ENCODE results near the gene KRTAP5-8. TPM values are rescaled to one million over a fixed set of nuclear protein-coding genes. Genes with fewer than 3 reads are reported as not detected.
"Not testable (repeated sequence)": the region's sequence is repeated elsewhere in the genome, so short reads cannot be mapped to it uniquely, and the experiment has no call there.

The KRTAP5-8 gene
- total RNA-seq, 1 experiment from 2014 or later = 0.26 TPM

GRCh38 chr11:71563406-71563805 is 25.6 kb downstream of the KRTAP5-8 start:
- in situ Hi-C loops (cut with HindIII; ENCODE audit: low pct_unique_long_range_greater_than_20kb, low sequenced_read_pairs) = no loop called here
- DNase-seq (ENCODE audit: low read depth, low spot score) = peak; percentile 93

- DNase-seq (ENCODE audit: low read depth, low spot score) = no peak
- in situ Hi-C loops (cut with HindIII; ENCODE audit: low pct_unique_long_range_greater_than_20kb, low sequenced_read_pairs) = no loop called here
Measured at GRCh38 chr11:71564430-71564829, 26.6 kb downstream of the KRTAP5-8 start.

- DNase-seq (ENCODE audit: low read depth, low spot score) = no peak
- in situ Hi-C loops (cut with HindIII; ENCODE audit: low pct_unique_long_range_greater_than_20kb, low sequenced_read_pairs) = no loop called here
Measured at GRCh38 chr11:71565263-71565662, 27.4 kb downstream of the KRTAP5-8 start, which contains the start of gene KRTAP5-10. Gene KRTAP5-10, plus strand, starts transcription at chr11:71565563. Its CDS starts 25 bp downstream, at chr11:71565588.

GRCh38 chr11:71566081-71566620 is 28.3 kb downstream of the KRTAP5-8 start:
- in situ Hi-C loops (cut with HindIII; ENCODE audit: low pct_unique_long_range_greater_than_20kb, low sequenced_read_pairs) = no loop called here
- DNase-seq (ENCODE audit: low read depth, low spot score) = no peak

- DNase-seq (ENCODE audit: low read depth, low spot score); in situ Hi-C loops (cut with HindIII; ENCODE audit: low pct_unique_long_range_greater_than_20kb, low sequenced_read_pairs): not testable (repeated sequence)
Measured at GRCh38 chr11:71566626-71567599, 29.1 kb downstream of the KRTAP5-8 start.

- in situ Hi-C loops (cut with HindIII; ENCODE audit: low pct_unique_long_range_greater_than_20kb, low sequenced_read_pairs); DNase-seq (ENCODE audit: low read depth, low spot score): not testable (repeated sequence)
Measured at GRCh38 chr11:71567633-71568032, 29.8 kb downstream of the KRTAP5-8 start.

- DNase-seq (ENCODE audit: low read depth, low spot score) = no peak
- in situ Hi-C loops (cut with HindIII; ENCODE audit: low pct_unique_long_range_greater_than_20kb, low sequenced_read_pairs) = no loop called here
Measured at GRCh38 chr11:71568704-71569349, 31.0 kb downstream of the KRTAP5-8 start.

- in situ Hi-C loops (cut with HindIII; ENCODE audit: low pct_unique_long_range_greater_than_20kb, low sequenced_read_pairs); DNase-seq (ENCODE audit: low read depth, low spot score): not testable (repeated sequence)
Measured at GRCh38 chr11:71571101-71571850, 33.5 kb downstream of the KRTAP5-8 start.

GRCh38 chr11:71572811-71573210 is 35.0 kb downstream of the KRTAP5-8 start:
- no peak for DNase-seq (ENCODE audit: low read depth, low spot score)
- in situ Hi-C loops (cut with HindIII; ENCODE audit: low pct_unique_long_range_greater_than_20kb, low sequenced_read_pairs) = no loop called here

GRCh38 chr11:71574418-71574817 is 36.6 kb downstream of the KRTAP5-8 start:
- in situ Hi-C loops (cut with HindIII; ENCODE audit: low pct_unique_long_range_greater_than_20kb, low sequenced_read_pairs) = no loop called here
- no peak for DNase-seq (ENCODE audit: low read depth, low spot score)

- no peak for DNase-seq (ENCODE audit: low read depth, low spot score)
- in situ Hi-C loops (cut with HindIII; ENCODE audit: low pct_unique_long_range_greater_than_20kb, low sequenced_read_pairs) = no loop called here
Measured at GRCh38 chr11:71575723-71576424, 38.0 kb downstream of the KRTAP5-8 start.

GRCh38 chr11:71576688-71577465 is 39.1 kb downstream of the KRTAP5-8 start:
- in situ Hi-C loops (cut with HindIII; ENCODE audit: low pct_unique_long_range_greater_than_20kb, low sequenced_read_pairs); DNase-seq (ENCODE audit: low read depth, low spot score): not testable (repeated sequence)

- no peak for DNase-seq (ENCODE audit: low read depth, low spot score)
- in situ Hi-C loops (cut with HindIII; ENCODE audit: low pct_unique_long_range_greater_than_20kb, low sequenced_read_pairs) = no loop called here
Measured at GRCh38 chr11:71577469-71578004, 39.7 kb downstream of the KRTAP5-8 start.

GRCh38 chr11:71579513-71579912 is 41.7 kb downstream of the KRTAP5-8 start:
- in situ Hi-C loops (cut with HindIII; ENCODE audit: low pct_unique_long_range_greater_than_20kb, low sequenced_read_pairs); DNase-seq (ENCODE audit: low read depth, low spot score): not testable (repeated sequence)

- DNase-seq (ENCODE audit: low read depth, low spot score) = peak; percentile 95
- in situ Hi-C loops (cut with HindIII; ENCODE audit: low pct_unique_long_range_greater_than_20kb, low sequenced_read_pairs) = no loop called here
Measured at GRCh38 chr11:71580057-71581003, 42.5 kb downstream of the KRTAP5-8 start.

All from SK-MEL-5 (cell line).